ENCODE measurements around the gene CUBN.

DNA sequence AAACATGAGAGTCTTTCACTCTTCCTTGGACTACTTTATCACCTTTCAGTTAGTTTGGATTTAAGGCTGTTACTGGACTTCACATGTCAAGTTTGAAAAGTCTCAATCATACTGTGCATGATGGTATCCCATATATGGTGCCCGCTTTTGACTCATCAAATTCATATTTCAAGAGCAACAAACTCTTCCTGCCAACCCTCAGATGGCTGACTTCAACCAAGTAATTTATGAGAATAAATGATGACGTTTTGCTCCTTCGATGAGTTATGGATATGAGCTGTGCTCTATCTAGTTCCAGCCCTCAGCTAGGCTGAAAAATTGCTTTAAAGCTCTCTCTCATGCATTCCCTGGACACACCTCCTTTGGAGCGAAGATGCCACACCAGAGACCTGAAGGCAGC is 202.1 kb downstream of the CUBN start:
- no peak for TF ChIP-seq SRSF3 (IDR thresholded peaks at IDR 0.05; ENCODE audit: insufficient read depth, low read length)
- TF ChIP-seq ZNF778 (CRISPR knock-in tag; IDR thresholded peaks at IDR 0.05): no peak
- TF ChIP-seq GTF2F1 (IDR thresholded peaks at IDR 0.05; ENCODE audit: low read depth, low read length): no peak

Measured in K562 (cell line).